HepG2 (cell line): ENCODE measurements around the gene OVCH2.

Source experiments
- GABPB1 ChIP-seq: IDR thresholded peaks from 2 replicates; pipeline ENCODE4 v1.6.1; 2016; ENCODE audit warnings: mild to moderate bottlenecking, missing genetic modification reagents, moderate library complexity, missing compliant biosample characterization
- HDAC6 ChIP-seq: fragments of 200-600 bp; sonication (generic); IDR thresholded peaks from 2 replicates; pipeline ENCODE4 v1.7.0; 2017; ENCODE audit warnings: mild to moderate bottlenecking, antibody characterized with exemption, low read length, low read depth
- MEF2D ChIP-seq: sonication (generic); formaldehyde crosslinking; IDR thresholded peaks from 2 replicates; pipeline ENCODE4 v1.5.1; 2020; ENCODE audit warnings: mild to moderate bottlenecking, missing genetic modification reagents
- MYC ChIP-seq: sonication (generic); formaldehyde crosslinking; IDR thresholded peaks from 2 replicates; pipeline ENCODE4 v1.9.0; 2021; ENCODE audit warnings: missing genetic modification reagents, borderline replicate concordance
- ONECUT2 ChIP-seq: sonication (generic); formaldehyde crosslinking; IDR thresholded peaks from 2 replicates; pipeline ENCODE4 v1.4.0; 2020; ENCODE audit warnings: missing genetic modification reagents
- PCBP1 ChIP-seq: fragments of 200-400 bp; formaldehyde crosslinking; IDR thresholded peaks from 2 replicates; pipeline ENCODE4 v1.6.1; 2017; ENCODE audit warnings: mild to moderate bottlenecking, low read depth, low read length, borderline replicate concordance
- POLR2A ChIP-seq, 2 experiments: IDR thresholded peaks; 2 replicates each; pipeline ENCODE4 v1.6.1; 2011; ENCODE audit warnings: low read depth in 2 of 2, low read length in 2 of 2, mild to moderate bottlenecking in 1 of 2, moderate library complexity in 1 of 2; ENCODE audit not compliant: insufficient read depth in 1 of 2
- POLR2AphosphoS5 ChIP-seq: IDR thresholded peaks from 2 replicates; pipeline ENCODE4 v1.6.1; 2012; ENCODE audit warnings: low read depth, low read length
- TEAD3 ChIP-seq: optimal IDR thresholded peaks from 2 replicates; pipeline ENCODE3; 2016; ENCODE audit warnings: borderline replicate concordance
- ZNF274 ChIP-seq: sonication (generic); formaldehyde crosslinking; IDR thresholded peaks from 2 replicates; pipeline ENCODE4 v1.5.1; 2020; ENCODE audit warnings: mild to moderate bottlenecking, missing genetic modification reagents
- ZNF292 ChIP-seq: sonication (generic); formaldehyde crosslinking; IDR thresholded peaks from 2 replicates; pipeline ENCODE4 v1.8.1; 2022; ENCODE audit warnings: mild to moderate bottlenecking, low read depth, missing genetic modification reagents, borderline replicate concordance
- ZNF530 ChIP-seq: sonication (generic); formaldehyde crosslinking; IDR thresholded peaks from 2 replicates; pipeline ENCODE4 v1.5.0; 2020; ENCODE audit warnings: low read depth, mild to moderate bottlenecking, missing genetic modification reagents
- ZNF549 ChIP-seq: sonication (generic); formaldehyde crosslinking; IDR thresholded peaks from 2 replicates; pipeline ENCODE4 v1.5.0; 2020; ENCODE audit warnings: missing genetic modification reagents
- TF ChIP-seq, protein P1 (sequence below): fragments of 450-650 bp; IDR thresholded peaks from 2 replicates; pipeline ENCODE4 v1.6.1; 2016

DNA sequence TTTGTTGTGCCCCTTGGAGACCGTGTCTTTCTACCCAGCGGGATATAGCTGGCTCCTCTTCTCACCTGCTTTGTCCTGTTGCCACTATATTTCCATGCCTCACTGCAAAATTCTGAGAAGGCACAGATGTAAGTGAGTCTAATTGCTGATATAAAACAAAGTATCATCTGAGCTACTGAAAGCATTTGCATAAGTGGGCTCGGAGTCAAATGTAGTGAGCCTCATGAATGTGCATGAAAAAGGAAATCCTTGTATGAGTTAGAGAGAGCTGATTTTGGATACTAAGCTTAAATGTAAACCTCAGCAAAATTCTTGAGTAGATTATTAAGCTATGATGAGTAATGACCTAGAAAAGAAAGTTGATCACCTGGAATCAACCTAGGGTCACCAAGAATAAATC is 13.9 kb downstream of the OVCH2 start:
- TF ChIP-seq POLR2AphosphoS5 (no peak), MYC (no peak), ONECUT2 (CRISPR knock-in tag) (no peak), ZNF530 (CRISPR knock-in tag) (no peak), ZNF292 (CRISPR knock-in tag) (no peak), HDAC6 (no peak), POLR2A (IDR thresholded peaks at IDR 0.05; ENCODE audit: insufficient read depth in 1 of 2, low read depth in 2 of 2, low read length in 2 of 2) (no peak), ZNF549 (CRISPR knock-in tag) (no peak), TEAD3 (CRISPR knock-in tag) (no peak), PCBP1 (no peak), ZNF274 (CRISPR knock-in tag) (no peak), GABPB1 (CRISPR knock-in tag) (no peak), MEF2D (CRISPR knock-in tag) (no peak)
- TF ChIP-seq, protein P1, sequence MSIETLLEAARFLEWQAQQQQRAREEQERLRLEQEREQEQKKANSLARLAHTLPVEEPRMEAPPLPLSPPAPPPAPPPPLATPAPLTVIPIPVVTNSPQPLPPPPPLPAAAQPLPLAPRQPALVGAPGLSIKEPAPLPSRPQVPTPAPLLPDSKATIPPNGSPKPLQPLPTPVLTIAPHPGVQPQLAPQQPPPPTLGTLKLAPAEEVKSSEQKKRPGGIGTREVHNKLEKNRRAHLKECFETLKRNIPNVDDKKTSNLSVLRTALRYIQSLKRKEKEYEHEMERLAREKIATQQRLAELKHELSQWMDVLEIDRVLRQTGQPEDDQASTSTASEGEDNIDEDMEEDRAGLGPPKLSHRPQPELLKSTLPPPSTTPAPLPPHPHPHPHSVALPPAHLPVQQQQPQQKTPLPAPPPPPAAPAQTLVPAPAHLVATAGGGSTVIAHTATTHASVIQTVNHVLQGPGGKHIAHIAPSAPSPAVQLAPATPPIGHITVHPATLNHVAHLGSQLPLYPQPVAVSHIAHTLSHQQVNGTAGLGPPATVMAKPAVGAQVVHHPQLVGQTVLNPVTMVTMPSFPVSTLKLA: no peak
